Nephron (organoid): ENCODE data around the gene CFD.

Experiments
- H3K27ac Mint-ChIP-seq, 3 experiments: 2 replicates each; pipeline ENCODE4 v1.8.0; 2020; ENCODE audit warnings: mixed read lengths in 3 of 3, mild to moderate bottlenecking in 2 of 3, moderate library complexity in 1 of 3
- H3K27me3 Mint-ChIP-seq: 2 replicates; pipeline ENCODE4 v1.8.0; 2021; ENCODE audit warnings: low read depth, mild to moderate bottlenecking, moderate library complexity, mixed read lengths
- H3K36me3 Mint-ChIP-seq: 2 replicates; pipeline ENCODE4 v1.8.0; 2020; ENCODE audit warnings: low read depth, mixed read lengths
- H3K4me1 Mint-ChIP-seq: 2 replicates; pipeline ENCODE4 v1.8.0; 2020; ENCODE audit warnings: mixed read lengths
- H3K4me3 Mint-ChIP-seq, 3 experiments: 2 replicates each; pipeline ENCODE4 v1.8.0; 2020; ENCODE audit warnings: mild to moderate bottlenecking in 3 of 3, mixed read lengths in 3 of 3, moderate library complexity in 2 of 3
- H3K9me3 Mint-ChIP-seq: 2 replicates; pipeline ENCODE4 v1.8.0; 2020; ENCODE audit warnings: mixed read lengths
- CTCF ChIP-seq, 3 experiments: fragments of 200-600 bp; sonication (generic); IDR thresholded peaks; one replicate each; pipeline ENCODE4 v1.5.0; 2021; ENCODE audit warnings: antibody characterized with exemption in 3 of 3; ENCODE audit not compliant: unreplicated experiment in 3 of 3

Gene CFD

DNA sequence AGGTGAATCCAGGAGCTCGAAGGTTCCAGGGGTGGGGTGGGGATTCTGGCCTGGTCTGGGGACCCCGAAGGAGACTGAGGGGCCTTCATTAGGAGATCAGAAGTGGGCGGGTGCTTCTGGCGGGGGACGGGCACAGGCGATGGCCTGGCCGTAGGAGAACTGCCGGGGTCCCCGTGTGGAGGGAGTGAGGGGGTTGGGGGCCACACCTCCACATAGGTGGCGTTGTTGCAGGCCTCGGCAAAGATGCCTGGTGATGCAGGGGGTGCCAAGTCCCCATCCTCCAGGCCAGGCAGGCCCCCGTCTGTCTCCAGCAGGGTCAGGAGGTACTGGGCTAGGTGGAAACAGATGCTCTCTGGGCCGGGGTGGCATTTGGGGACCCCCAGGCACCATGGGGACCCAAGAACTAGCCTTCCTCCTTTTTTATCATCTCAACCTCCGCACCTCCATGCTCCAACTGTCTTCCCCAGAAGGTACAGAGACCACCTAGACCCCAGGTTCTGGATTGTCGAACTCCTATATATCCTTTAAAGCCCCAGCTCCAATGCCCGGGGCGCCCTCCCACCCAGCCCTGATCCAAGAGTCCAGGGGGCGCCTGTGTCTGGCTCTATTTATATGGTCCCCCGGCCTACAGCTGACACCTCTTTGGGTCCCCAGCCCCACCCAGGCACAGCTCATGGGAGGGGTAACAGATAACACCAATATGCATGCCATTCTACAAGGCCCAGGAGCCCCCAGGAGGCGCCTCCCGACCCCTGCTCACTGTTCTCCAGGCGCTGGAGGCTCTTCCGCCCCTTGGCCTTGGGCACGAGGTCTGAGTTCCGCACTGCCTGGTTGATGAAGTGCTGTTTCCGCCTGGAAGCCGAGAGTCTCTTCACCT lies 42.0 kb downstream of the CFD start:
- Mint-ChIP-seq H3K9me3 (no peaks in the 10 kb centered on the region), H3K27ac (no peak overlapping the region), H3K4me1 (peaks cover 4% of the 10 kb centered on the region), H3K36me3 (peaks cover 9% of the 10 kb centered on the region), H3K27me3 (no peaks in the 10 kb centered on the region), H3K4me3 (no peak overlapping the region)
- TF ChIP-seq CTCF (IDR thresholded peaks at IDR 0.05; ENCODE audit: unreplicated experiment in 3 of 3), result no peak

- H3K4me1 Mint-ChIP-seq, result peaks cover 4% of the 10 kb centered on the region
- H3K36me3 Mint-ChIP-seq, result peaks cover 4% of the 10 kb centered on the region
- H3K27ac Mint-ChIP-seq, result no peak overlapping the region
- no peaks in the 10 kb centered on the region for H3K9me3 Mint-ChIP-seq
- no peak overlapping the region for H3K4me3 Mint-ChIP-seq
- H3K27me3 Mint-ChIP-seq, result no peaks in the 10 kb centered on the region
- TF ChIP-seq CTCF (IDR thresholded peaks at IDR 0.05; ENCODE audit: unreplicated experiment in 3 of 3), result no peak
These were observed 42.6 kb downstream of the CFD start for GRCh38 chr19:902093-902370.

DNA sequence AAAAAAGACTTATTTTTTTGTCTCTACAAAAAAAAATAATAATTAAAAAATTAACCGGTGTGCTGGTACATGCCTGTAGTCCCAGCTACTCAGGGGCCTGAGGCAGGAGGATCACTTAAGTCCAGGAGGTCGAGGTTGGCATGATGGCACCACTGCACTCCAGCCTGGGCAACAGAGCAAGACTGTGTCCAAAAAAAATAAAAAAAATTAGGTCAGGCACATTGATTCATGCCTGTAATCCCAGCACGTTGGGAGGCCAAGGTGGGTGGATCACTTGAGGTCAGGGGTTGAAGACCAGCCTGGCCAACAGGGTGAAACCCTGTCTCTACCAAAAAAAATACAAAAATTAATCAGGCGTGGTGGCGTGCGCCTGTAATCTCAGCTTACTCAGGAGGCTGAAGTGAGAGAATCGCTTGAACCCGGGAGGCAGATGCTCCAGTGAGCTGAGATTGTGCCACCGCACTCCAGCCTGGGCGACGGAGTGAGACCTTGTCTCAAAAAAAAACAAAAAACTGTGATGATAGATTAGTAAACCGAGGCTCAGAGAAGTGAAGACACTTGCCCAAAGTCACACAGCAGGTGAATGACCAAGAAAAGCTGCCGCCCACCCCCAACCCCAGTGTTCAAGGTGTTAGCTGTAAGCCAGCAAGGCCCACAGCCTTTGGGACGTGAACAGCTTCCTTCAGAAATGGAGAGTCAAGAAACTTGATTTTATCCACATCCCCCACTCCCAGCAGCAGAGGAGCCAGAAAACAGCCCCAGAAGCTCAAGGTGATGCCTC lies 43.2 kb downstream of the CFD start:
- H3K36me3 Mint-ChIP-seq, result peaks cover 3% of the 10 kb centered on the region
- peaks cover 4% of the 10 kb centered on the region for H3K4me1 Mint-ChIP-seq
- H3K9me3 Mint-ChIP-seq, result no peaks in the 10 kb centered on the region
- peak overlapping the region in 1 of 3 experiments; percentile 37 for H3K4me3 Mint-ChIP-seq
- peak overlapping the region in 1 of 3 experiments; percentile 49 for H3K27ac Mint-ChIP-seq
- H3K27me3 Mint-ChIP-seq, result no peaks in the 10 kb centered on the region
- no peak for TF ChIP-seq CTCF (IDR thresholded peaks at IDR 0.05; ENCODE audit: unreplicated experiment in 3 of 3)

- H3K4me1 Mint-ChIP-seq, result peaks cover 4% of the 10 kb centered on the region
- peaks cover 3% of the 10 kb centered on the region for H3K36me3 Mint-ChIP-seq
- H3K4me3 Mint-ChIP-seq, result peak overlapping the region in 1 of 3 experiments; percentile 37
- H3K9me3 Mint-ChIP-seq, result no peaks in the 10 kb centered on the region
- H3K27ac Mint-ChIP-seq, result peak overlapping the region in 1 of 3 experiments; percentile 49
- TF ChIP-seq CTCF (IDR thresholded peaks at IDR 0.05; ENCODE audit: unreplicated experiment in 3 of 3), result no peak
- no peaks in the 10 kb centered on the region for H3K27me3 Mint-ChIP-seq
These were observed 43.9 kb downstream of the CFD start for GRCh38 chr19:903266-903797.

DNA sequence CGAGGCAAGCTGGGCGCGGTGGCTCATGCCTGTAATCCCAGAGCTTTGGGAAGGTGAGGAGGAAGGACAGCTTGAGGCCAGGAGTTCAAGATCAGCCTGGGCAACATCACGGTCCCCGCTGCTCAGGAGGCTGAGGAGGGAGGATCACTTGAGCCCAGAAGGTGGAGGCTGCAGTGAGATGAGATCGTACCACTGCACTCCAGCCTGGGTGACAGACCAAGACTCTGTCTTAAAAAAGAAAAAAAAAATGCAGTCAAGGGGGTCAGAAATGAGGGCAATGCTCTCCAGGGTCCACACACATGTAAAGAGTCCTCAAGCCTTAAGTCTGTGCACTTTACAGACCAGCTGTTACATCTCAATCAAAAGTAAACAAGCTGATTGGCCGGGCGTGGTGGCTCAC lies 45.1 kb downstream of the CFD start:
- no peak for TF ChIP-seq CTCF (IDR thresholded peaks at IDR 0.05; ENCODE audit: unreplicated experiment in 3 of 3)
- peaks cover 2% of the 10 kb centered on the region for H3K36me3 Mint-ChIP-seq
- H3K27me3 Mint-ChIP-seq, result no peaks in the 10 kb centered on the region
- H3K4me1 Mint-ChIP-seq, result peaks cover 4% of the 10 kb centered on the region
- no peaks in the 10 kb centered on the region for H3K9me3 Mint-ChIP-seq
- peak overlapping the region in 2 of 3 experiments; percentile 72 to 75 for H3K27ac Mint-ChIP-seq
- H3K4me3 Mint-ChIP-seq, result no peak overlapping the region
